Neural progenitor cell (in vitro differentiated cells): Measurements from ENCODE around the gene MBNL2. TPM values are rescaled to one million over a fixed set of nuclear protein-coding genes. Genes with fewer than 3 reads are reported as not detected.

Experiments used
- DNase-seq: peaks from one replicate; pipeline ENCODE4 v3.0.0-alpha.2; 2016; ENCODE audit warnings: low spot score
- H2AFZ ChIP-seq: fragments of 200-600 bp; sonication (generic); replicated peaks from 2 replicates; pipeline ENCODE4 v1.6.1; 2016; ENCODE audit warnings: antibody characterized with exemption
- H3F3A ChIP-seq: fragments of 200-600 bp; sonication (generic); 2 replicates; pipeline ENCODE4 v1.6.1; 2016; ENCODE audit warnings: antibody characterized with exemption, low read depth
- H3K27ac ChIP-seq: fragments of 200-600 bp; sonication (generic); 2 replicates; pipeline ENCODE4 v1.5.1; 2016; ENCODE audit warnings: mild to moderate bottlenecking
- H3K27me3 ChIP-seq: fragments of 200-600 bp; sonication (generic); 2 replicates; pipeline ENCODE4 v1.6.1; 2016; ENCODE audit warnings: mild to moderate bottlenecking, moderate library complexity
- H3K36me3 ChIP-seq: fragments of 200-600 bp; sonication (generic); 2 replicates; pipeline ENCODE4 v1.5.1; 2016
- H3K4me1 ChIP-seq: fragments of 200-600 bp; sonication (generic); 2 replicates; pipeline ENCODE4 v1.6.1; 2016; ENCODE audit warnings: mixed run types
- H3K4me2 ChIP-seq: fragments of 200-600 bp; sonication (generic); 2 replicates; pipeline ENCODE4 v1.6.1; 2016
- H3K4me3 ChIP-seq: fragments of 200-600 bp; sonication (generic); 2 replicates; pipeline ENCODE4 v1.5.1; 2016
- H3K79me2 ChIP-seq: fragments of 200-600 bp; sonication (generic); 2 replicates; pipeline ENCODE4 v1.6.1; 2016; ENCODE audit warnings: low read depth
- H3K9ac ChIP-seq: fragments of 200-600 bp; sonication (generic); 2 replicates; pipeline ENCODE4 v1.6.1; 2016
- H3K9me3 ChIP-seq: fragments of 200-600 bp; sonication (generic); 2 replicates; pipeline ENCODE4 v1.5.1; 2016; ENCODE audit warnings: low read depth
- H4K20me1 ChIP-seq: fragments of 200-600 bp; sonication (generic); 2 replicates; pipeline ENCODE4 v1.6.1; 2016; ENCODE audit warnings: low read depth
- H3K27ac Mint-ChIP-seq: 3 replicates; pipeline ENCODE4 v1.8.0; 2021; ENCODE audit warnings: mixed read lengths
- H3K27me3 Mint-ChIP-seq: 2 replicates; pipeline ENCODE4 v1.8.0; 2022; ENCODE audit warnings: low read depth, mild to moderate bottlenecking, inconsistent platforms, moderate library complexity, mixed read lengths; ENCODE audit not compliant: insufficient read depth
- H3K36me3 Mint-ChIP-seq: 3 replicates; pipeline ENCODE4 v1.8.0; 2021; ENCODE audit warnings: mixed read lengths
- H3K4me1 Mint-ChIP-seq: 3 replicates; pipeline ENCODE4 v1.8.0; 2021; ENCODE audit warnings: mixed read lengths
- H3K4me3 Mint-ChIP-seq: 3 replicates; pipeline ENCODE4 v1.8.0; 2021; ENCODE audit warnings: mild to moderate bottlenecking, moderate library complexity, mixed read lengths
- H3K9me3 Mint-ChIP-seq: 3 replicates; pipeline ENCODE4 v1.8.0; 2020; ENCODE audit warnings: mixed read lengths
- EZH2 ChIP-seq: fragments of 200-600 bp; sonication (generic); IDR thresholded peaks from 2 replicates; pipeline ENCODE4 v1.6.1; 2017; ENCODE audit warnings: antibody characterized with exemption, mild to moderate bottlenecking, moderate library complexity
- EZH2phosphoT487 ChIP-seq: fragments of 200-600 bp; sonication (generic); IDR thresholded peaks from 2 replicates; pipeline ENCODE4 v1.6.1; 2017; ENCODE audit warnings: antibody characterized with exemption
- total RNA-seq: library from RNA; depleted of rRNA; stranded (reverse); fragments of >200 nt; gene quantifications from 2 replicates; pipeline ENCODE4 v1.2.3, GENCODE V29; 2015; ENCODE audit warnings: low replicate concordance
- TF ChIP-seq, protein P1 (sequence below): fragments of 200-600 bp; sonication (generic); IDR thresholded peaks from 2 replicates; pipeline ENCODE4 v1.5.1; 2017; ENCODE audit warnings: antibody characterized with exemption, mild to moderate bottlenecking

The MBNL2 gene
- total RNA-seq, 1 donor from 2014 or later, result 19.6 TPM

DNA sequence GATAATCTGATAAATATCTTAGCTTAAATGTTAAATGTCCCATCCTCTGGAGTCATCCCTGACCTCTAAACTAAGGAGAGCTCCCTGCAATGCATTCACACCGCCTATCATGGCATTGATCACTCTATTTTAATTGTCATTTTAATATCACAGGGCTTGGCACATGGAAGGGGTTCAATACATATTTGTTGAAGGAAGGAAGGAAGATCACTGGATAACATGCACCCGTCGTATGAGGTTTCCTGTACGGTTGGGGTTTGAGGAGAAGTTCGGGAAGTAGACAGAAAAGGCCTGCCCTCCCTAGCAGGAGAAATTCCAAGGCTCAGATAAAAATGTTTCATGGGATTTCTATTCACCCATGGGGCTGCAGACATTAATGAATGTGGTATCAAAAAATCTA is 102.0 kb downstream of the MBNL2 start:
- H3K27me3 Mint-ChIP-seq, result peaks cover 2% of the 10 kb centered on the region
- H3K4me1 Mint-ChIP-seq, result peaks cover 16% of the 10 kb centered on the region
- H3K9me3 ChIP-seq, result no peaks in the 10 kb centered on the region
- no peaks in the 10 kb centered on the region for H3K27me3 ChIP-seq
- no peak overlapping the region for H3K27ac ChIP-seq
- no peak overlapping the region for H3K27ac Mint-ChIP-seq
- no peaks in the 10 kb centered on the region for H4K20me1 ChIP-seq
- no peak overlapping the region for H3K4me3 Mint-ChIP-seq
- no peak overlapping the region for H3K9ac ChIP-seq
- no peak for DNase-seq
- TF ChIP-seq EZH2, result no peak
- TF ChIP-seq EZH2phosphoT487, result no peak
- TF ChIP-seq, protein P1, sequence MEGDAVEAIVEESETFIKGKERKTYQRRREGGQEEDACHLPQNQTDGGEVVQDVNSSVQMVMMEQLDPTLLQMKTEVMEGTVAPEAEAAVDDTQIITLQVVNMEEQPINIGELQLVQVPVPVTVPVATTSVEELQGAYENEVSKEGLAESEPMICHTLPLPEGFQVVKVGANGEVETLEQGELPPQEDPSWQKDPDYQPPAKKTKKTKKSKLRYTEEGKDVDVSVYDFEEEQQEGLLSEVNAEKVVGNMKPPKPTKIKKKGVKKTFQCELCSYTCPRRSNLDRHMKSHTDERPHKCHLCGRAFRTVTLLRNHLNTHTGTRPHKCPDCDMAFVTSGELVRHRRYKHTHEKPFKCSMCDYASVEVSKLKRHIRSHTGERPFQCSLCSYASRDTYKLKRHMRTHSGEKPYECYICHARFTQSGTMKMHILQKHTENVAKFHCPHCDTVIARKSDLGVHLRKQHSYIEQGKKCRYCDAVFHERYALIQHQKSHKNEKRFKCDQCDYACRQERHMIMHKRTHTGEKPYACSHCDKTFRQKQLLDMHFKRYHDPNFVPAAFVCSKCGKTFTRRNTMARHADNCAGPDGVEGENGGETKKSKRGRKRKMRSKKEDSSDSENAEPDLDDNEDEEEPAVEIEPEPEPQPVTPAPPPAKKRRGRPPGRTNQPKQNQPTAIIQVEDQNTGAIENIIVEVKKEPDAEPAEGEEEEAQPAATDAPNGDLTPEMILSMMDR, result no peak
- no peaks in the 10 kb centered on the region for H3K36me3 Mint-ChIP-seq
- H3K36me3 ChIP-seq, result no peaks in the 10 kb centered on the region
- peaks cover 14% of the 10 kb centered on the region for H3F3A ChIP-seq
- H2AFZ ChIP-seq, result no peak overlapping the region
- H3K4me2 ChIP-seq, result no peak overlapping the region
- no peak overlapping the region for H3K4me3 ChIP-seq
- H3K4me1 ChIP-seq, result peaks cover 15% of the 10 kb centered on the region
- no peaks in the 10 kb centered on the region for H3K9me3 Mint-ChIP-seq
- H3K79me2 ChIP-seq, result no peaks in the 10 kb centered on the region

DNA sequence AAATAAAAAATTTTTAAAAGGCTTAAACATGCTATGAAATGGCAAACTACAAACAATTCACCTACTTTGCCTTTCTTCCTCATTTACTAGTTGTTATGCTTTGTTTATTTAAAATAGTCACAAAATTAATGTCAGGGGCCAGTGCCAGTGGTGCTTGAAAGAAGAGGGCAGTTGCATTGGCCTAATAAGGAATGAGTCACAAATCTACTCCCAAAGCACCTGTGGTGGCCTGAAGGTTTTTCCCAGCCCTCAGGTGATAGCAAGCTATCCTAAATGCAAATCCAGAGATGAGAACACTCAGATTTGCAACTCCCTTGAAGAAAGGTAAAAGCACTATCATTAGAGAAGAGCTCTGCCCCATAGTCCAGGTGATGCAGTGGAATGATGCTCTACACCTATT is 103.6 kb downstream of the MBNL2 start:
- Mint-ChIP-seq H3K4me3 (no peak overlapping the region), H3K9me3 (no peaks in the 10 kb centered on the region), H3K27ac (no peak overlapping the region), H3K4me1 (peaks cover 19% of the 10 kb centered on the region), H3K27me3 (no peaks in the 10 kb centered on the region), H3K36me3 (no peaks in the 10 kb centered on the region)
- Histone ChIP-seq H3K27me3 (no peaks in the 10 kb centered on the region), H2AFZ (no peak overlapping the region), H3K9me3 (no peaks in the 10 kb centered on the region), H3K36me3 (no peaks in the 10 kb centered on the region), H3K4me3 (no peak overlapping the region), H3K79me2 (no peaks in the 10 kb centered on the region), H4K20me1 (no peaks in the 10 kb centered on the region), H3K4me2 (no peak overlapping the region), H3K27ac (no peak overlapping the region), H3K9ac (no peak overlapping the region), H3K4me1 (peaks cover 18% of the 10 kb centered on the region), H3F3A (peaks cover 14% of the 10 kb centered on the region)
- TF ChIP-seq, protein P1, result no peak
- no peak for TF ChIP-seq EZH2phosphoT487
- TF ChIP-seq EZH2, result no peak
- no peak for DNase-seq

DNA sequence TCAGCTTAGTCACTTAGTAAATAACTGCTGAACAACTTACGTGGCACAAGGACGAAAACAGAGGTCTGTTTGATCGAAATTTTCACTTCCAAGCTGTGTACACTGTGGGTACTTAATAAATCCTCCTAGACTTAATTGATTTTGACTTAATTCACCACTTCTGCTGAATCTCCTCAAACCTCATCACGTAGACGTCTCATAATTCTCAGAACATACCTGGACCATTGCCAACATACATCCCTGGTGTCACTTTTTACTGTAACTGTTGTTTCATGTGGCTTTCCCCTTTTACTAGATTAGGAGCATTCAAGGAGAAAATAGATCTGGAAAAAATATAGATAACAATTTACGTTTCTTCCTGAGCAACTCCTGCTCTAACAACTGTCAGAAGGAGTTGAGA is 105.0 kb downstream of the MBNL2 start:
- no peak overlapping the region for H3K4me2 ChIP-seq
- no peak overlapping the region for H3K27ac ChIP-seq
- H3K4me3 Mint-ChIP-seq, result no peak overlapping the region
- no peaks in the 10 kb centered on the region for H4K20me1 ChIP-seq
- no peaks in the 10 kb centered on the region for H3K9me3 ChIP-seq
- H3K27ac Mint-ChIP-seq, result no peak overlapping the region
- no peaks in the 10 kb centered on the region for H3K79me2 ChIP-seq
- H3K36me3 ChIP-seq, result no peaks in the 10 kb centered on the region
- no peak overlapping the region for H3K9ac ChIP-seq
- no peak for DNase-seq
- no peak overlapping the region for H3K4me3 ChIP-seq
- TF ChIP-seq EZH2phosphoT487 (no peak), EZH2 (no peak)
- TF ChIP-seq, protein P1, result no peak
- H3K27me3 Mint-ChIP-seq, result no peaks in the 10 kb centered on the region
- H2AFZ ChIP-seq, result no peak overlapping the region
- peaks cover 14% of the 10 kb centered on the region for H3F3A ChIP-seq
- H3K36me3 Mint-ChIP-seq, result no peaks in the 10 kb centered on the region
- no peaks in the 10 kb centered on the region for H3K9me3 Mint-ChIP-seq
- peaks cover 19% of the 10 kb centered on the region for H3K4me1 Mint-ChIP-seq
- H3K27me3 ChIP-seq, result no peaks in the 10 kb centered on the region
- H3K4me1 ChIP-seq, result peaks cover 24% of the 10 kb centered on the region
